ENCODE data around the gene ULK4. TPM values are rescaled to one million over a fixed set of nuclear protein-coding genes. Genes with fewer than 3 reads are reported as not detected.

The ULK4 gene
- total RNA-seq, 1 donor from 2014 or later: 9.1 TPM

DNA sequence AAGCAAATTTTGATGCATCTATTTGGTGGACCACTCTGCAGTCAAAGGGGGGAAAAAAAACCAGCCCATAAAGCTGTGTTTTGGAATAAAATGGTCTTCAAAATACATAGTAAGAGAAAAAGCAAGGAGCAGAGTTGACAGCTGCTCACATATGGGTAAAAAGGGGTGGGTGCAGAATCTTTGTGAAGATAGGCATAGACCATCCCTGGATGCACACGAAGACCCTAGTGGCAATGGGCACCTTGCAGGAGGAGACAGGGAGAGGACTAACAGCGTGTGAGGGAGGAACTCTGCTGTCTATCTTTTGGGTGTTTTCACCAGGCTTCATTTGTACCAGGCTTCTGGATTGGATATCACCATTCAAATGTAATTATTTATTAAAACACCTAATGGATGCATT, 718.7 kb downstream of the ULK4 start:
- no peaks in the 10 kb centered on the region for H3K9me3 Mint-ChIP-seq (ENCODE audit: unreplicated experiment)
- no peak overlapping the region for H3K27ac Mint-ChIP-seq (ENCODE audit: unreplicated experiment)
- TF ChIP-seq, protein P1, sequence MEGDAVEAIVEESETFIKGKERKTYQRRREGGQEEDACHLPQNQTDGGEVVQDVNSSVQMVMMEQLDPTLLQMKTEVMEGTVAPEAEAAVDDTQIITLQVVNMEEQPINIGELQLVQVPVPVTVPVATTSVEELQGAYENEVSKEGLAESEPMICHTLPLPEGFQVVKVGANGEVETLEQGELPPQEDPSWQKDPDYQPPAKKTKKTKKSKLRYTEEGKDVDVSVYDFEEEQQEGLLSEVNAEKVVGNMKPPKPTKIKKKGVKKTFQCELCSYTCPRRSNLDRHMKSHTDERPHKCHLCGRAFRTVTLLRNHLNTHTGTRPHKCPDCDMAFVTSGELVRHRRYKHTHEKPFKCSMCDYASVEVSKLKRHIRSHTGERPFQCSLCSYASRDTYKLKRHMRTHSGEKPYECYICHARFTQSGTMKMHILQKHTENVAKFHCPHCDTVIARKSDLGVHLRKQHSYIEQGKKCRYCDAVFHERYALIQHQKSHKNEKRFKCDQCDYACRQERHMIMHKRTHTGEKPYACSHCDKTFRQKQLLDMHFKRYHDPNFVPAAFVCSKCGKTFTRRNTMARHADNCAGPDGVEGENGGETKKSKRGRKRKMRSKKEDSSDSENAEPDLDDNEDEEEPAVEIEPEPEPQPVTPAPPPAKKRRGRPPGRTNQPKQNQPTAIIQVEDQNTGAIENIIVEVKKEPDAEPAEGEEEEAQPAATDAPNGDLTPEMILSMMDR (IDR thresholded peaks at IDR 0.05): no peak
- H3K4me3 Mint-ChIP-seq (ENCODE audit: unreplicated experiment): no peak overlapping the region
- peaks cover 51% of the 10 kb centered on the region for H3K36me3 Mint-ChIP-seq (ENCODE audit: unreplicated experiment)
- H3K27me3 Mint-ChIP-seq (ENCODE audit: unreplicated experiment): no peaks in the 10 kb centered on the region
- peaks cover 7% of the 10 kb centered on the region for H3K4me1 Mint-ChIP-seq (ENCODE audit: unreplicated experiment)
- DNase-seq (ENCODE audit: extremely low spot score, unreplicated experiment): no peak

DNA sequence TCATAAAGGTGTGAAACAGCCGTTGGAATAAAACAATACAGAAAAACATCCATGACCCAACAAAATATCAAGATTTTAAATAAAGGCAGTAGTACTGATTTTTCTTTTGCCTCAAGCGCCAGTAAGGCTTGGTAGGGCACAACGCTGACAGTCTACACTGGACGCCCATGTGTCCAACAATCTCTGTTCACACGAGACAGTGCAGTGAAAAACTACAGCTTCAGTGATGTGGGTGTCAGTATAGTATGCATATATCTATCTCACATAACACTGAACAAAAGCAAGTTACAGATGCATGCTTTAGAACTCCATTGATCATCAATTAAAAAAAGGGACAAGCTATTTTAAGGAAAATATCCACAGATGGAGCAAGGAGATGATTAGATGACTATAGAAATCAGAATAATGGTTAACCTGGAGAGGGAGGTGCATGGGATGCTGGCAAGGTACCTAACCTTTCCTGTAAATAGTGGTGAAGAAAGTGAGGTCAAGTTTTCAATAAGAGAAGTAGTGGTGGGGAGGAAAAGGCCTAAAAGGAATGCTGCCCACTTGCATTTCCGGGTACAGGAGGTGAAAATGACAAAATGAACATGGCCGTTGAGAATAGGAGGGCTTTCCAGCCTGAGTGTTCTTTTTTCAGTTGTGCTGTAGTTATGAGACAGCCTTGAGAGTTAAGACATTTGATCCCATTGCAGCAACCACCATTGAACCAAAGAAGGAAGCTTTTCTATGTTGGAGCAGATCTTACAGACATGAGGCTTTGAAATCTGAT, 719.9 kb downstream of the ULK4 start:
- Mint-ChIP-seq H3K4me1 (ENCODE audit: unreplicated experiment) (no peaks in the 10 kb centered on the region), H3K27me3 (ENCODE audit: unreplicated experiment) (no peaks in the 10 kb centered on the region), H3K9me3 (ENCODE audit: unreplicated experiment) (no peaks in the 10 kb centered on the region), H3K36me3 (ENCODE audit: unreplicated experiment) (peaks cover 62% of the 10 kb centered on the region), H3K4me3 (ENCODE audit: unreplicated experiment) (no peak overlapping the region), H3K27ac (ENCODE audit: unreplicated experiment) (no peak overlapping the region)
- DNase-seq (ENCODE audit: extremely low spot score, unreplicated experiment): no peak
- TF ChIP-seq, protein P1 (IDR thresholded peaks at IDR 0.05): no peak

DNA sequence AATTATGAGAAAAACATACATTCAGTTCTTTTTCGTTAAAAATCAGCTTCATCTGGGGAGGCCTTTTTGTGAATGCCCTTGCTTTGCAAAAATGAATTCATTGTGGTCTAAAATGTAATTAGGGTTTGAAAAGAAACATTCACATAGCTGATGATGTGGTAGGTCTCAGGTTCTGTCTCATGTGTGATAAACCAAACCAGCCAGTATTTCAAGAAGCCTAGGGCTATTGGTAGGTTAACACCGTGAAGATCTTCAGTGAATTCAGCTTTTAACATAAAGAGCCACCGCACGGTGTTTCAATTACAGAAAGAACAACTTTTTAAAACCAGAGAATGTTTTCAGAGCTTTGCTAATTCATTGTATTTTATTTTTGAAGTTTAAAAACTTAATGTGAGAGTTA, 720.7 kb downstream of the ULK4 start:
- Mint-ChIP-seq H3K36me3 (ENCODE audit: unreplicated experiment) (peaks cover 69% of the 10 kb centered on the region), H3K9me3 (ENCODE audit: unreplicated experiment) (no peaks in the 10 kb centered on the region), H3K4me1 (ENCODE audit: unreplicated experiment) (no peaks in the 10 kb centered on the region), H3K27me3 (ENCODE audit: unreplicated experiment) (no peaks in the 10 kb centered on the region), H3K27ac (ENCODE audit: unreplicated experiment) (no peak overlapping the region), H3K4me3 (ENCODE audit: unreplicated experiment) (no peak overlapping the region)
- no peak for DNase-seq (ENCODE audit: extremely low spot score, unreplicated experiment)
- TF ChIP-seq, protein P1 (IDR thresholded peaks at IDR 0.05): no peak

DNA sequence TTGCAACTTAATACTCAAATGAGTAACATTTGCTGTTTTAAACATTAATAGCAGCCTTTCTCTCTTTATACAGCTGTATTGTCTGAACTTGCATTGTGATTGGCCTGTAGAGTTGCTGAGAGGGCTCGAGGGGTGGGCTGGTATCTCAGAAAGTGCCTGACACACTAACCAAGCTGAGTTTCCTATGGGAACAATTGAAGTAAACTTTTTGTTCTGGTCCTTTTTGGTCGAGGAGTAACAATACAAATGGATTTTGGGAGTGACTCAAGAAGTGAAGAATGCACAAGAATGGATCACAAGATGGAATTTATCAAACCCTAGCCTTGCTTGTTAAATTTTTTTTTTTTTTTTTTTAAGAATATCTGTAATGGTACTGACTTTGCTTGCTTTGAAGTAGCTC, 722.3 kb downstream of the ULK4 start:
- DNase-seq (ENCODE audit: extremely low spot score, unreplicated experiment): no peak
- no peak overlapping the region for H3K27ac Mint-ChIP-seq (ENCODE audit: unreplicated experiment)
- TF ChIP-seq, protein P1 (IDR thresholded peaks at IDR 0.05): no peak
- no peaks in the 10 kb centered on the region for H3K27me3 Mint-ChIP-seq (ENCODE audit: unreplicated experiment)
- no peaks in the 10 kb centered on the region for H3K9me3 Mint-ChIP-seq (ENCODE audit: unreplicated experiment)
- H3K4me1 Mint-ChIP-seq (ENCODE audit: unreplicated experiment): no peaks in the 10 kb centered on the region
- no peak overlapping the region for H3K4me3 Mint-ChIP-seq (ENCODE audit: unreplicated experiment)
- peaks cover 80% of the 10 kb centered on the region for H3K36me3 Mint-ChIP-seq (ENCODE audit: unreplicated experiment)

DNA sequence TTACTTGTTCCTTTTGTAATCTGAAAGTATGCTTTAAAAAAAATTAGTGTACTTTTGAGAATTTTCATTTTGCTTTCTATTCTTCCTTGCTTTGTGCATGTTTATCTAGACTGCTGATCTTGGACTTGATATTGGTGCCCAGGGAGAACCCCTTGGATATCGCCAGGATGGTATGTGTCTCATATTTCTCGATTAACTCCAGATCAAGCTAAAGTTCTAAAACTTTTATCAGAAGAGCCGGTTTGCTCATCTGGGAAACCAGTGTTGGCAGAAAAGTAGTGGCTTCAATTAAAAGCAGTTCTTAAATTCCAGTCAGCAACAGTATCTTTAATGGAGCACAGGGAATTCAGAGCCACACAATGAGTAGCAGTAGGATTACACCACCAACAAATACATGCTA, 724.0 kb downstream of the ULK4 start:
- Mint-ChIP-seq H3K9me3 (ENCODE audit: unreplicated experiment) (no peaks in the 10 kb centered on the region), H3K27me3 (ENCODE audit: unreplicated experiment) (no peaks in the 10 kb centered on the region), H3K27ac (ENCODE audit: unreplicated experiment) (no peak overlapping the region), H3K4me3 (ENCODE audit: unreplicated experiment) (no peak overlapping the region), H3K4me1 (ENCODE audit: unreplicated experiment) (no peaks in the 10 kb centered on the region), H3K36me3 (ENCODE audit: unreplicated experiment) (peaks cover 85% of the 10 kb centered on the region)
- TF ChIP-seq, protein P1 (IDR thresholded peaks at IDR 0.05): no peak
- DNase-seq (ENCODE audit: extremely low spot score, unreplicated experiment): no peak

Measured in osteocyte (in vitro differentiated cells).